GM19023 (cell line): ENCODE results near the gene HACD2.
"Not testable (repeated sequence)": the region's sequence is repeated elsewhere in the genome, so short reads cannot be mapped to it uniquely, and the experiment has no call there.

Experiments used
- ATAC-seq: cut with Tn5 transposase; IDR thresholded peaks from one replicate; pipeline ENCODE4 v1.9.1; 2021; ENCODE audit warnings: mild to moderate bottlenecking, moderate library complexity; ENCODE audit not compliant: unreplicated experiment

HACD2 gene

DNA sequence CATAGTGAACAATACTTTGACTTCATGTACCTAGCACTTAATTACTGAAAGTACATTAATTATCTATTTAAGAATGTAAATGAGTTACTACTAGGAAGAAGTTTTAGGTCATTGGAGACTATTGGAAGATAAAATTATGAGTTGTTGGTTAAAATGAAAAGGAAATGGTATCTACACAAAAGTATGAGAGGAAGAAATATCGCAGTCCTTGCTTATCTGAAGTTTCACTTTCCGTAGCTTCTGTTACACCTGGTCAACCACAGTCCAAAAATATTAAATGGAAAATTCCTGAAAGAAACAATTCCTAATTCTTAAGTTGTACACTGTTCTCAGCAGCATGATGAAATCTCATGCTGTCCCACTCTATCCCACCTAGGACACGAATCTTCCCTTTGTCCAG lies 57.8 kb downstream of the HACD2 start:
- ATAC-seq, result no peak

DNA sequence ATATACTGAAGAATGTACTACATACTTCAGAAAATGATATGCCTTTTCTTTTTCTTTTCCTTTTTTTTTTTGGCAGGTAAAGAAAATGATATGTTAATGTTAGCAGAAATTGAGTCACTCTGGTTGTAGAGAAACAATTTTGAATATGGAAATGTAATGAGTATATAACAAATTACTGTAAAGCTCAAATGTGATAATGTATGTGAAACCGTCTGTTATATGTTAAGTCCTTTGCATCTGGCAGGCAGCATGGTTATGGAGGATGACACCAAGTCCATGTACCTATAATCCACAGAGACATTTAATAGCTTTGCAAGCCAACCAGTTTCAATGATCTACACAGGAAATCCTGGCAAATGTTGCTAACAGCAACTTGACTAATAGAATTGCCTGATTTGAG lies 58.4 kb downstream of the HACD2 start:
- ATAC-seq, result no peak

DNA sequence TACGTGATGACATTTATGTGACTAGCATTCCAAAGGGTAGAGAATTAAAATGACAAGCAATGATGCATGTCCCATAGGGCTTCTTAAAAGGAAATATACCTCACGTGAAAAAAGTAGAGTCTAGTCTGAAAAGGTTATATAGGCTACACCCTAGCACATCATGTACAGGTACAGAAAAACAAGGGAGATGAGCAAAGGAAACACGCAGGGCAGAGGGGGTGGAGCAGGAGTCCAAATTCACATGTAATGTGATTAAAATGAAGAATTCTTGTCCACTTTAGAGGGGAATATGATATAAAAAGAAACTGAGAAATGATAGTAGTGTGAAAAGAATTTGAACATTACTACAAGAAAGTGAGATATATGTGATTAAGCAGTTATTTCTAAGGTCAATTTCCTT lies 59.4 kb downstream of the HACD2 start:
- ATAC-seq, result no peak

DNA sequence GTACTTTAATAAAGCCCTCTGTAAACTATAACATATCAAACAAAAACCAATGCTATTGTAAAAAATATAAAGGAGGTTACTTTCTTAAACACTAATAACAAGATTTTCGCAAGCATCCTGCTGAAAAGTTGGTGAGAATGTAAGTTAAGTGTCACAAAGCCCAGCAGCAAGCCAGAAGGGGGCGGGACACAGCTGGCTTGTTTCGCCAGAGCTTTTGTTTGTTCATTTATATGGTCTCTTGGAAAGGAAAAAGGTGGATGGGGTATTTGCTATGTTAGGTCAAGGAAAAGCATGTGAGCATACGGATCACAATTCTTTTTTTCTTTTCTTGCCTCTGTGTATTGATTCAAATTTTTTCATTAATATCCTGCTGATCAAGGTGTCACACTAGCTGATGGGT lies 59.9 kb downstream of the HACD2 start:
- no peak for ATAC-seq

DNA sequence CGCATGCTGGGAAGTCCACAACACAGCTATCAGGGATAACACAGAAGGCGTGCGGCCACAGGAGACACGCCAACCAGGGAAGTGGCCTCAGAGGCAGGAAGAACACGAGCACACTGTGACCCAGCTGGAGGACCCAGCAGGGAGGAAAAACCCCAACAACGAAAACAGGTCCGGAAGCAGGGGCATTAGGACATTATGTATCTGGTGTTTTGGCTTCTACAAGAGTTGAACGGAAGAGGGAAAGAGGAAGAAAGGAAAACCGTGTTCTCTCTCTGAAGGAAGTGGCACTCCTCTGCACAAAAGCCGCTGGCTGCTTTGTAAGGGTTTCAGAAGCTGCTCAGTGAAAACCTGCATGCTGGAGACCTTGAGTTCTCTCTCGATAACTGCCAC lies 61.8 kb downstream of the HACD2 start:
- ATAC-seq, result no peak

DNA sequence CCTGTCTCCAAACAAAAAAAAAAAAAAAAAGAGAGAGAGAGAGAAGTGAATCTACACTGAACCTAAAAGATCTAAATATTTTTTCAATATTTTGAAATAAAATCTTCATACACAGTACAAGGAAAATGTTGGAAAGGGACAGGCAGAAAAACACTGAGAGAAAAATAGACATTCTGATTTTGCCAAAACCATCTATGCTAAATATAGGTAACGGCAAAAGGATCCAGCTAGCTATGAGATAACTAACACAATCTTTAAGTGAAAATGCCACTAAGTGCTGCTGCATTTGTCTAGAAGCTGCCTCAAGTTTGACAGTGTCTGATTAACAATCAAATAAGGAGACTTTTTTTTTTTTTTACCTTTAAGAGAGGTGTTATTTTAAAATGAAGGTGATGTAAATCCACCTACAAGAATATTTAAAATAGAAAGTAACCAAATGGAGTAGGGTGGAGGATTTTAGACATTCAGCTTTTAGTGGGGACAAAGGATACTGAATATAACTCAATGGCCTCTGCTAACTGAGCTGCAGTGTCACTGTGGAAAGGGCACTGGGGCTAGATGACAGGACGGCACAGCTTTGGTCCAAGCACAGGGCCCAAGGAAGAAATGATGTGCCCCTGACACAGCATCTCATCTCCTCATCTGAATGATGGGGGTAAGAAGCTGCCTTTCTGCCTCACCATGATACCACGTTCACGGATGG lies 62.4 kb downstream of the HACD2 start:
- ATAC-seq, result no peak

DNA sequence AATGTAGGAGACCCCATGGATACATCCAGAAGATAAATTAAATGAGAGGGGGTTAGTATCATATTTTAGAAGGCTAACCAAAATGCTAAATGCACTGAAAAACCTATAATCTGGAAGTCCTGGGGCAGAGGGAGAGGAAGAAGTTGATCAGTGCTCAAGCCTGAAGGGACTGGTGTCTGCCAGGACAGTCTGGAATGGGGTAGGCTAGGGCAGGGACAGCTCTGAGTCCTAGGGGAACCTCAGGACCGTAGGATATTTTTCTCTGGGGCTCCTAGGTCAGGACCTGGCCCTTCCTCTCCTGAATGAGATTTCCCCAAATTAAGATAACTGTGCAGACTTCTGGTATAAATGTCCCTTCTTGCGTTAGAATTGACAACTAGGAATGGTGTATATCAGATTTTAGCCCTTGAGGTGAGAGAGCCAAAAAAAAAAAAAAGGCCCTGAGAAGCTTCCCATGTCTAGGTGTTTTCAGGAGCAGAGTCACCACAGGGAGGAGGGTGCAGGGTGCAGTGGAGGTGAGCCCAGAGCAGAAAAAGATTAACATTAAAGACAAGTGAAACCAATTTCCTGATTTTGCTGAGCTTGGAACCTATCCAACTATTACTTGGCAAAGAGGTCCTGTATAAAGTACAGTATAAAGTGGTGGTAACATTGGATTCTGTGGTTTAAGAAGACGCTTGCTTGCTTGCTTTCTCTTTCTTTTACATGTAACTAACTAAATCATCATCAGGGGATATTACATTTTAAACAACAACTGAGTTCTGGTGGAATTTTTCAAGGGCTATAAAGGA lies 63.5 kb downstream of the HACD2 start:
- no peak for ATAC-seq

DNA sequence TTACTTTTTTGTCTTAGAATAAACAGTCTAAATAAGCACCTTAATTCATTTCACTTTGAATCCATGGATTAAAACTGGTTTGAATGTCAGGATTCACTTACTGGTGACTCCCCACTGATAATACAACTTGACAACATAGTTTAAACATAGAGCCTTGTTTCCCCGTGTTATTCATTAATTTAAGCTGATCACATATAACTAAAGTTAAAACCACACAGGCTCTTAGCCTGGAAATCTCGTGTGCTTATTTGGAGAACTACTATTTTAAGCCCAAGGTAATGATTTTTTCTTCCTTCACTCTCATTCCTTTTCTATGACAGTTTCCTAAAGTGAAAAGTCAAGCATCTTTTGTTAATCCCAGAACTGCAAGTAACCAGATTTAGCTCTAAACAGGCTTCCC lies 64.2 kb downstream of the HACD2 start:
- no peak for ATAC-seq

DNA sequence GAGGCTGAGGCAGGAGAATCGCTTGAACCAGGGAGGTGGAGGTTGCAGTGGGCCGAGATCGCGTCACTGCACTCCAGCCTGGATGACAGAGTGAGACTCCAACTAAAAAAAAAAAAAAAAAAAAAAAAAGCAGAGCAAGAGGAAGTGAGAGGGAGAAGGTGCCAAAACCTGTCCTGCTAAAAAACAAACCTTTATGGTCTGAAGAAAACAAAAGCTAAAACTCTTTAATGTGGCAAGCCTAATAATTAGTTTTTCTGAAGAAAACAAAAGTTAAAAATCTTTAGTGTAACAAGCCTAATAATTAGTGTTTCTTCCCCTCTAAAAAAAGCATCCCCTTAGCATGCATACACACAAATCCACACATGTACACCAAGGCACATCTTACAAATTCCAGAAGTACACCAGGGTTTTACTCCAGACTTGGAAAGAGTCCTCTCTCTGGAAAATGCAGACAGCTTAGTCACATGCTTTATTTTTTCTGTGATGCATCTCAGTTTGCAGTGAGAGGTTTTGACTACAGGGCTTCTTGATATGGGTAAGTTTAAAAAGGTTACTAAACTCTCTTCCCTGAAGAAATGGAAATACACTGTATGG lies 65.9 kb downstream of the HACD2 start:
- ATAC-seq, result no peak

DNA sequence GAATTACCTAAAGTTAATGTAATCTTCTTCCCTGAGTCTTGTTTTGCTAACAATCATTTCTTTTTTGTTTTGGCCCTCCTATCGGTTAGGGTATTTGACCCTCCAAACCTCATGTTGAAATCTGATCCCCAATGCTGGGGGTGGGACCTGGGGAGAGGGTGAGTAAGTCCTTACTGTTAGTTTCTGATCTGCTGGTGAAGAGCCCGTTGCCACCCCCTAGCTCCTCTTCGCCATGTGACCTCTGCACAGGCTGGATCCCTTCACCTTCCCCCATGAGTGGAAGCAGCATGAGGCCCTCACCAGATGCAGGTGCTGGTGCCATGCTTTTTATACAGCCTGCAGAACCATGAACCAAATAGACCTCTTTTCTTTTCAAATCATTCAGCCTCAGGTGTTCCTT lies 73.1 kb downstream of the HACD2 start:
- ATAC-seq, result no peak

DNA sequence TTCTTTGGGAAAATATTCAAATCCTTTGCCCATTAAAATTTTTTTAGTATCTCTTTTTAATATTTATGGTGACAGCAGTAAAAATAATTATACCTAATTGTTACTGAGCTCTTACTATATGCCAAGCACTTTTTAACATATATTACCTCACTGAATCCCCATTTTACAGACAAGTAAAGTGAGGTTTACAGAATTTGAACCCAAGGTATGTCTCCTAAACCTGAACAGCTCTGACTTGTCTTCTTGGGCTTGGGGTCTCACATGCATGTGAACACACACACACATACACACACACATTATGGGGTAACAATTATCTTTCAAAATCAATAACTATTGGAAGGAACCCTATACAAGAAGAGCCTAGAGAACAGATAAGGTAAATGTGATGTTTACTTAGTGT lies 73.8 kb downstream of the HACD2 start:
- no peak for ATAC-seq

DNA sequence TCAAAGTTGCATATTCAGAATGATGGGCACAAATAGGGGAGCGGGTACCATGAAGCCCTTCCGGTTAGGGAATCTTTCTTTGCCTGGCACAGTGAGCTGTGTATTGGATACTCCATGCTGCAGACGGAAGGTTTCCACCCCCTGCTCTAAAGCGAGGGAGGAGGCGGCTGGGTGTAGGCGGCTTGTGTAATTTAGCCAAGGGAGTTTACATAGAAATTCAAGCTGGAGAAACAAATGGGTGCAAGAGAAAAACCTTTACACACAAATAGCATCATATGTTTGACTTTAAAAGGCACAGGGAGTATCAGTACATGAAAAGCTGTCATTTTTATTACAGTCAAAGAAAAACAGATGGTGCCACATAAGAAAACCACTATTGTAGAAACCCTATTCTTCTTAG lies 76.7 kb downstream of the HACD2 start:
- no peak for ATAC-seq

DNA sequence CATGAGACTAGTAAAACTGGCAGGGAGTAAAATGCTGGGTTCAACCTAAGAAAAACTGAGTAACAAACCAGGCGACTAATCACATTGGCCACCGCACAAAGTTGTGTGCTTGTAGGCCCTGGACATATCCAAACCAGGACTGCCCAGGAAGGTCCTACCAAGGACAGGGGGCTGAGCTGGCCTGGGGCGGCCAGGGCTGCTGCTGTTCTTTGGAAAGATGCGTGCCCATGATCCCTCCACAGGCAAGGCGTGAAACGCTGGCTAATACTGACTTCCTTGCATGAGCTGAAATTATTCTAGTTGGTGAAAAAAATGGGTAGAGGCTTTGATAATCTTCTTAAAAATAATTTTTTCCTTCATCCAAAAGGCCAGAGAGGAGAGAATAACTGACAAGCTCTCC lies 79.0 kb downstream of the HACD2 start:
- ATAC-seq, result no peak

DNA sequence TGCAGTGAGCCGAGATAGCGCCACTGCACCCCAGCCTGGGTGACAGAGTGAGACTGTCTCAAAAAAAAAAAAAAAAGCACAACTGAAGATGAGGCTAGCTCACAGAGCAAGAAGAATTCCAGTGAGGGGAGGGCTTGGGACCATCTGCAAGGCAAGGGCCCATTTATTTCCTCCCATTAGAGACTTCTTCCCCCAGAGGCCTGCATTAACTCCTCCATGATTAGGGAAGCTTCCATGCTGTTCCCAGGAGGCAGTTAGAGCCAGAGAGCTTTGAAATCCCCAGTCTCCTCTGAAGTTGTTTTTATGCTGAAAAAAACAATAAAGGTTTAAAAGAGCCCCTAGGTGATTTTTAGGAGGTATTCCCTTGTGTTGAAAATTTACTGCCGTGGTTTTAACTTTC lies 81.7 kb downstream of the HACD2 start:
- ATAC-seq, result no peak

DNA sequence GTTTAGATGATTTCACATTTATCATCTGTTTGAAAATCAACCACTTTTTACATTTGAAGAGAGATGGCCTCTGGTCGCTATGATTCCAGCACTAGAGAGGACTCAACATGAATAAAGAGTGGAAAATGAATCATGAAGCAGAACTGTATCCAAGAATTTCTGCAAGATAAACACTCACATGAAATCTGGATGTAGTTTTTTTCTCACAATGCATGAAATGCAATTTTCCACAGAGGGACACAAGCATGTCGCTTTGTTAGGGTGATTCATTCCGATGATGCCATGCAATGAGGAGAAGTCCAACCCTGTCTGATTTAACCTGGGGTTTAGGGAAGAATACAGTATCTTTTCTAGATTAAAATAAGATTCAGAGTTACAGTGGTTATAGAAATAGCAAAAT lies 85.5 kb downstream of the HACD2 start:
- ATAC-seq, result no peak

DNA sequence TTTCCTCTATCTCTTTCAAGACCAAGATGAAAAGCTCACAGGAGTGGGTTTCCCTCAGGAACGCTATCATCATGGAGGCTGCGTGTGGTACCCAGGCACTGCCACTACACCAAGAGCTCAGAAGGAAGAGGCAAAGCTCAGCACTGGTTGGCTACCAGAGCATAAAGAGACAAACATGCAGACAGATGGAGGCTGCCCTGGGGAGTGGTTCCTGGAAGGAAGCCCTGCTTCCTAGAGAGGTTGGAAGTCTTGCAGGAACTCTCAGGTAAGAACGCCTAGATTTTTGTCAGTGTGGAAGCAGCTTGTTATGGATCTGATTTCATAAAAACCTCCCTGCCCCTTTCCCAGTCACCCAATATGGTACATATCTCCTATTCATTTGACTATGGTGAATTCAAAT lies 86.1 kb downstream of the HACD2 start:
- ATAC-seq, result no peak

DNA sequence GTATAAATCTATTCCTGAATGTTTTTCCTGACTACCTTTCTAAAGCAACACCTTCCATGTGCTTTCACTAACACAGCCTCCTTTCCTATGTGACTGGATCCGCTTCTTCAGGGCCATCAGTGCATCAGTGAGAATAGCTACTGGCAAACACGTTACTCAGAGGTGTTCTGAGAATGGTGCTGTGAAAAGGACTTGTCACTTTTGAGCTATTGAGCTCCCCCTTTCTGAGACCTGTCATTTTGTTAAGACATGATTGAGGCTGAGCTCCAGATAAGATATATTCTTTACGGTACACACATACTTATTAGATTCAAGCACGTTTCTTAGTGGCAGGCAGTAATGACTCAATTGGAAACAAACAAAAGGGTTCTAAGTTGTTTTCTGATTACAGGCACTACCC lies 90.9 kb downstream of the HACD2 start:
- ATAC-seq, result no peak

DNA sequence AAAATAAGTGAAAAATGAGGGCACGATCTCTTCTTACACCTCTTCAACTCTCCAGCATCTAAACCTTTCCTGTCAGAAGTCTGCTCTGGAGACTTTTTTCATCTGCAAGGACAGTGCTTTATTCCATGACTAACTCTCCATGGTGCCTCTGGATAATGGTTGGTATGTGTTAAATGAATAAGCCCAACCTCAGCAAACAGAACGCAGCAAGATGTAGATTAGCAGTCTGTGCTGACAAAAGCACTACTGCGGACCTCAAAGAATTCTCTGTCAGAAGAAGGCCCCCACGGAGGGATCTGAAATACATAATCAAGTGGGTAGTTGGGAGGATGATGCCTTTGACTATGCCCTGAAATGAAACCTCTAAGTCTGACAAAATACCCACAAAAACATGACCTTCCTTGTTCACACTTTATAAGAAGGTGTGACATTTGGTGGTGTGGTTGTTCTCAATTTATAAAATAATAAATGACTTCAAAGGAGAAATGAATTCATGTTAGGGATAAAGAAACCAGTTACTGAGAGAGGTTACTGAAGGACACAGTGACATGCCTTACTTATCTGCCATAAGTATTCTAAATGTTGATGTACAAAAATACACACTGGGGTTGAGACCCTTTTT lies 92.8 kb downstream of the HACD2 start:
- no peak for ATAC-seq

DNA sequence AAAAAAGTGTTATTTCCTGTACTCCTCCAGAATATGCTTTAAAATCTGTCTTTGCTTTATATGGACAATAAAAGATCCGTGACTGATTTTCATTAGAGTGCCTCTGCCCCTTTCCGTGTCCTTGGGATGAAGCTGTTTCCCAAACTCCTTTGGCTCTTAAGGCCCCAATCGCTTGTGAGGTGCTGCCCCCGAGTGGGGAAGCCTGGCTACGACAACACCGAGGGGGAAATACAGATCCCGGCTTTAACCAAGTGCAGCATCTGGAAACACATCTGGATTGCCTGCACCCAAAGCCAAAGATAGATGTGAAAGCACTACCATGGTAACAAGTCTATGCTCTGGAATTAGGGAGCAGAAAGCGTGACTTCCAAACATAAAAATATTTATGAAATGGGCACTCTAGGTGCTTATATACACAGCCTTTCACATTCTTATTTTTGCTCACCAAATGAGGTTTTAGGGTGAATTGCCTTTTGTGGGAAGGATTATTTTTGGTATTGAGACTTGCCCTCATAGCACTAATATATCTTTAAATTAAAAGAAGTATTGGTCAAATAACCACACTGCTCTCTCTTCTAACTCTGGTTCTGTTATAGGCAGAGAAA lies 95.4 kb downstream of the HACD2 start:
- ATAC-seq, result no peak

DNA sequence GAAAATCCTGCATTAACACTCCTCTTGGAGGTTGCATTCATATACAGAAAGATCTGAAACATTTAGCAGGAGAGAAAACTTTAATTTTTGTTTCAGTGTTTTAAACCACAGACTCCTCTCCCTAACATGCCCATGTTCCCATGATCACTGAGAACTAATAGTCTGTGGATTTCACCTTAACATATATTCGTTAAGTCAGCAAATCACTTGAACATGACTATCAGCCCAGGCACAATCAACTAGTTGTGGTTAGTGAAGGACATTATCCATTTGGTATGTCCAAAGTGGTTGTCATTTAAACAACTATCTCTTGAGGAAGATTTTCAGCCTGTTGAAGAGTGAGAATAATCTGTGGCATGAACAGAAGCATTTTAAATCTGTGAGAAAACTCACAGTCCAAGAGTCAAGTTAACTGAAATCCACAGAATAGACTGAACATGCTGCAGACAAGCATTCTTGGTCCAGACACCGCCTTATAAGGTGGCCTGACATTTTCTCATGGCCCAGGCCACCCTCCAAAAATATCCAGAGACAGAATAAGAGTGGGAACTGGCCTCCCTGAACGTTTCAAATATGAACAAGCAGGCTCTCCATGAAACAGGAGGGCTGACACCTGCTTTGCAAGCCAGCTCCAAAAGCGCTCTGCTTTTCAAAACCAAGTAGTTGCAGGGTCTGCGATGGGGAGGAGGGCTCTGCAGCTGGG lies 96.1 kb downstream of the HACD2 start:
- ATAC-seq, result no peak

DNA sequence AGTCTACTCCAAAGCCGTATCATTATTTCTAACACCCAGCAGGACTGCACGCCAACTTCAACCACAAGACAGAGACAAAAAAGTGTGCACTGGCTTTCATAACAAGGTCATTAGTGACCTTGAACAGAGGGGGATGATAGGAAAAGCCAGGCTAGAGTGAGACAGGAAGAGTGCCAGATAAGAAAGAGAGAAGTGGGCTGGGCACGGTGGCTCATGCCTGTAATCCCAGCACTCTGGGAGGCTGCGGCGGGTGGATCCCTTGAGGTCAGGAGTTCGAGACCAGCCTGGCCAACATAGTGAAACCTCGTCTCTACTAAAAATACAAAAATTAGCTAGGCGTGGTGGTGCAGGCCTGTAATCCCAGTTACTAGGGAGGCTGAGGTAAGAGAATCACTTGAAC lies 97.8 kb downstream of the HACD2 start:
- ATAC-seq, result not testable (repeated sequence)
